Measurements from ENCODE around the gene PDE4B. TPM values are rescaled to one million over a fixed set of nuclear protein-coding genes. Genes with fewer than 3 reads are reported as not detected.

Gene PDE4B
- total and polyA plus RNA-seq, 7 donors = 4.1 to 191 (median 16.3) TPM

DNA sequence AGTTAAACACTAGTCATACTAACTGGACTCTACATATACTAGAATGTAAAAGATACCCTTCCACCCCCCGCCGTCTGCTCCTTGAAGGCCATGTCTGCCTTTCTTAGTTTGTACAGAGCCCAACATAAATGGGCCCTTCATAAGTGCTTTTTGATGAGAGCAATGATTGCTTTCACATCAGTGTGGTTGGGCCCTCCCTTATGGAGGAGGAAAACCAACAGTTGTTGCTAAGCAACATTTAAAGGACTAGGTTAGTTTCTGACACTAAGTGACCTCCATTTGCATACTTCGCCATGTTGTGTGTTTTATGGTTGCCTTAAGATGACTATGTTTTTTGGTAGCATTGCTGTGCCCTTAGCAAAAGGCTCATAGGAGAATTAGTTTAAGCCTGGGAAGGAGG, 559.2 kb downstream of the PDE4B start:
- H3K27ac ChIP-seq = peak overlapping the region; percentile 73
- ATAC-seq (peak; percentile 13 to 25 (median 22)), DNase-seq (no peak)
- TF ChIP-seq, protein P1, sequence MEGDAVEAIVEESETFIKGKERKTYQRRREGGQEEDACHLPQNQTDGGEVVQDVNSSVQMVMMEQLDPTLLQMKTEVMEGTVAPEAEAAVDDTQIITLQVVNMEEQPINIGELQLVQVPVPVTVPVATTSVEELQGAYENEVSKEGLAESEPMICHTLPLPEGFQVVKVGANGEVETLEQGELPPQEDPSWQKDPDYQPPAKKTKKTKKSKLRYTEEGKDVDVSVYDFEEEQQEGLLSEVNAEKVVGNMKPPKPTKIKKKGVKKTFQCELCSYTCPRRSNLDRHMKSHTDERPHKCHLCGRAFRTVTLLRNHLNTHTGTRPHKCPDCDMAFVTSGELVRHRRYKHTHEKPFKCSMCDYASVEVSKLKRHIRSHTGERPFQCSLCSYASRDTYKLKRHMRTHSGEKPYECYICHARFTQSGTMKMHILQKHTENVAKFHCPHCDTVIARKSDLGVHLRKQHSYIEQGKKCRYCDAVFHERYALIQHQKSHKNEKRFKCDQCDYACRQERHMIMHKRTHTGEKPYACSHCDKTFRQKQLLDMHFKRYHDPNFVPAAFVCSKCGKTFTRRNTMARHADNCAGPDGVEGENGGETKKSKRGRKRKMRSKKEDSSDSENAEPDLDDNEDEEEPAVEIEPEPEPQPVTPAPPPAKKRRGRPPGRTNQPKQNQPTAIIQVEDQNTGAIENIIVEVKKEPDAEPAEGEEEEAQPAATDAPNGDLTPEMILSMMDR (IDR thresholded peaks at IDR 0.05) = no peak
- H3K27me3 ChIP-seq (ENCODE audit: insufficient read depth in 3 of 3, low read length in 2 of 3) = no peaks in the 10 kb centered on the region
- H3K36me3 ChIP-seq (ENCODE audit: insufficient read depth in 1 of 2, low read depth in 1 of 2) = peaks cover 6 to 16% of the 10 kb centered on the region in 2 donors
- intact Hi-C loops (cut with DNase I) = no loop called here
- peaks cover 92% of the 10 kb centered on the region for H3K4me1 ChIP-seq
- 69 to 88% (median 81%) methylated on average over 3 of the region's 3 CpGs for WGBS, 3 donors
- no peaks in the 10 kb centered on the region for H3K9me3 ChIP-seq
- H3K4me3 ChIP-seq = peak overlapping the region; percentile 31

DNA sequence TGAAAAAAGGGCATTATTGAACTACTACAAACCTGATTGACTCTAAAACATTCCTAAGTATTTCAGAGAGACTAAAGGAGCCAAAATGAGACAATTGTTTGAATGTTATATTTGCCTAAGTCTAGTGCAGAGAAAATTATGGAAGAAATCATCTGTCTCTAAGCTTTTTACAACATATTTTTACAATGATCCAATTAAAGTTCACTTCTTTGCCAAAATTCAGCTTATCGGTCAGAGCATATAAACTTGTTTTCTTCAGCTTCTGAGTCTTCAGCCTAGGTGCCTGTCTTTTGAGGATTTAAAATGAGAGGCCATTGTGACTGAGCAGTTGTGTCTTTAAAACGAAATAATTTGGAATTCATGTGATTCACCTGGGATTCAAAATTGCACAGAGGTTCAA, 560.1 kb downstream of the PDE4B start:
- 32 to 44% (median 33%) methylated on average over 2 of the region's 2 CpGs for WGBS, 3 donors
- Histone ChIP-seq H3K4me1 (peaks cover 84% of the 10 kb centered on the region), H3K36me3 (ENCODE audit: insufficient read depth in 1 of 2, low read depth in 1 of 2) (peaks cover 6 to 25% of the 10 kb centered on the region in 2 donors), H3K27ac (peak overlapping the region; percentile 73), H3K4me3 (peak overlapping the region; percentile 31), H3K27me3 (ENCODE audit: insufficient read depth in 3 of 3, low read length in 2 of 3) (no peaks in the 10 kb centered on the region), H3K9me3 (no peaks in the 10 kb centered on the region)
- TF ChIP-seq, protein P1 (IDR thresholded peaks at IDR 0.05) = no peak
- intact Hi-C loops (cut with DNase I) = no loop called here
- no peak for DNase-seq
- ATAC-seq = no peak

DNA sequence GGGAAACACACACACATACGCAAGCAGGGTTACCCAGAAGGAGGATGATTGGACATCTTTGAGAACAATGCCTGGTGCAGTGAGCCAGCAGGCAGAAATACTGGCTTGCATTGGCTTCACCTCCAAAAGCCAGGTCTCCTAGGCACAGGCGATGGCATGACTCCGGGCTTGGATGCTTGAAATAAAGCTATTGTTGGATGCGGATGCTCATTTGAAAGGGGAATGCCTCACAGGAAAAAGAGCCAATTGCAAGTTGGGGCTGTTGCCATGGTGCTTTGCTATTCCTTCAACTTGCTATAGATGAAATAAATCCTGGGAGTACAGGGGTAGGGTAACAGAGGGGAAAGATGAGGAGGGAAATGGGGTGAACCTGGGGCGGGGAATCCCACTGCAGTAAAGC, 560.6 kb downstream of the PDE4B start:
- 17 to 27% (median 19%) methylated on average over 5 of the region's 5 CpGs for WGBS, 3 donors
- Histone ChIP-seq H3K4me3 (peak overlapping the region; percentile 31), H3K36me3 (ENCODE audit: insufficient read depth in 1 of 2, low read depth in 1 of 2) (peaks cover 6 to 29% of the 10 kb centered on the region in 2 donors), H3K4me1 (peaks cover 84% of the 10 kb centered on the region), H3K27ac (peak overlapping the region; percentile 73), H3K27me3 (ENCODE audit: insufficient read depth in 3 of 3, low read length in 2 of 3) (no peaks in the 10 kb centered on the region), H3K9me3 (no peaks in the 10 kb centered on the region)
- DNase-seq = no peak
- intact Hi-C loops (cut with DNase I) = no loop called here
- peak in 3 of 4 donors; percentile 36 to 41 (median 41) for ATAC-seq
- TF ChIP-seq, protein P1 (IDR thresholded peaks at IDR 0.05) = no peak

DNA sequence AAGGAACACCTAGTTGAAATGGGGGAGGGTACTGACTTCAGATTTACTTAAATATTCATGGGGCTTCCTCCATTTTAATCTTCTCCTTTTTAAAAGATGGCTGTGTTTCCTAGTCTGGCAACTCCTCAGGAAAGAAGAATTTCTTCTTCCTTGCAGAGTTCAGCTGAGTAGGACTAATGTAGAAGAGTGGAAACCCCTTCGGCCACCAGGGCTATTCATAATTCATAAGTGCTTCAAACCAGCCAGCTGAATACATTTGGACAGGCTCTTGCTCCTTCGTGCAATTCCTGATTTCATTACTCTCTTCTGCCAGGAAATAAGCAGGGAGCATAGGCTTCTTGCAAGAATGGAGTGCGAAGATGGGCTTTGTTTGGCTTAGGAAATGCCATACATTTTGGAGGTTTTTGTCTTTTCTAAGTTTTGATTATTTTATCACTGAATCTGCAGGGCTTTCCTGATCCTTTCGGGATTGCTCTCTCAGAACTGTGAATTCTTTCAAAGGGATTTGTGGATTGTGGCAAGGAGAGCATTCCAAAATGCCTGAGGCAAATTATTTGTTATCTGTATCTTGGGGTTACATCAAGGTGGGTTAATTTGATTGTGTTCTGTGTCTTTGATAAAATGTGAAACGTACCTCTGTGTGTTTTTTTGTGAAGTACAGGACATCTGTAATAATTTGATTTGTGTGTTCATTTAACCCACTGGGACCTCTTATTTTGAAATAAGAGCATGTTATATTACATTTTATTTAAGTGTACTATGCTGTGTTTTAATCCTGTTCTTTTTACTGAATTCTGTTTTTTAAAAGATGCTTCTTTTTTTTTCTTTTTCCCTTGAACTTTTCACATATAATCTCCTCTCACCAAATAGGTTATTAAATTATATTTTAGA, 561.9 kb downstream of the PDE4B start:
- Histone ChIP-seq H3K9me3 (no peaks in the 10 kb centered on the region), H3K4me1 (peaks cover 84% of the 10 kb centered on the region), H3K27ac (peak overlapping the region; percentile 39), H3K4me3 (peak overlapping the region; percentile 31), H3K36me3 (ENCODE audit: insufficient read depth in 1 of 2, low read depth in 1 of 2) (peaks cover 6 to 32% of the 10 kb centered on the region in 2 donors), H3K27me3 (ENCODE audit: insufficient read depth in 3 of 3, low read length in 2 of 3) (no peaks in the 10 kb centered on the region)
- 22 to 25% (median 23%) methylated on average over 5 of the region's 5 CpGs for WGBS, 3 donors
- peak in 1 of 4 donors; percentile 30 for ATAC-seq
- DNase-seq = no peak
- intact Hi-C loops (cut with DNase I) = no loop called here
- TF ChIP-seq, protein P1 (IDR thresholded peaks at IDR 0.05) = no peak

All from psoas muscle (tissue), 8 donors.